ENCODE data around the gene CD6.

GRCh38 chr11:60948250-60948649 is 23.2 kb upstream of the CD6 start:
- TF ChIP-seq, protein P1, sequence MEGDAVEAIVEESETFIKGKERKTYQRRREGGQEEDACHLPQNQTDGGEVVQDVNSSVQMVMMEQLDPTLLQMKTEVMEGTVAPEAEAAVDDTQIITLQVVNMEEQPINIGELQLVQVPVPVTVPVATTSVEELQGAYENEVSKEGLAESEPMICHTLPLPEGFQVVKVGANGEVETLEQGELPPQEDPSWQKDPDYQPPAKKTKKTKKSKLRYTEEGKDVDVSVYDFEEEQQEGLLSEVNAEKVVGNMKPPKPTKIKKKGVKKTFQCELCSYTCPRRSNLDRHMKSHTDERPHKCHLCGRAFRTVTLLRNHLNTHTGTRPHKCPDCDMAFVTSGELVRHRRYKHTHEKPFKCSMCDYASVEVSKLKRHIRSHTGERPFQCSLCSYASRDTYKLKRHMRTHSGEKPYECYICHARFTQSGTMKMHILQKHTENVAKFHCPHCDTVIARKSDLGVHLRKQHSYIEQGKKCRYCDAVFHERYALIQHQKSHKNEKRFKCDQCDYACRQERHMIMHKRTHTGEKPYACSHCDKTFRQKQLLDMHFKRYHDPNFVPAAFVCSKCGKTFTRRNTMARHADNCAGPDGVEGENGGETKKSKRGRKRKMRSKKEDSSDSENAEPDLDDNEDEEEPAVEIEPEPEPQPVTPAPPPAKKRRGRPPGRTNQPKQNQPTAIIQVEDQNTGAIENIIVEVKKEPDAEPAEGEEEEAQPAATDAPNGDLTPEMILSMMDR (IDR thresholded peaks at IDR 0.05), result no peak
- no peak for TF ChIP-seq POLR2A (IDR thresholded peaks at IDR 0.05)
